A549 treated with Hydrocortisone at 1 μM for 4 hours (cell line): Measurements from ENCODE around the gene SRSF5. TPM values are rescaled to one million over a fixed set of nuclear protein-coding genes. Genes with fewer than 3 reads are reported as not detected.

ENCODE experiments used
- total RNA-seq: library from RNA; stranded (reverse); fragments of 200-300 nt; extraction: Qiagen RNA extraction; gene quantifications from 5 replicates; pipeline ENCODE4 v1.2.3, GENCODE V29; 2022

Gene SRSF5
- total RNA-seq = 204 to 332 TPM (median 242 TPM) in 5 replicates

GRCh38 chr14:69766984-69767368 is at the start of gene SRSF5:
SRSF5 (plus strand) TSS chr14:69767142; CDS start chr14:69768157, 1,015 bp downstream.

GRCh38 chr14:69796797-69797500 is 30.0 kb downstream of the SRSF5 start, which contains the start of gene SLC10A1:
SLC10A1 (minus strand) TSS chr14:69797241; CDS start chr14:69797155, 86 bp downstream.

Other genes with a start within 250 kb of the SRSF5 start
- 0.02 to 0.06 TPM (median 0.04 TPM) in 4 of 5 replicates, not detected in the other for gene CCDC177, start 192.3 kb upstream of the SRSF5 start, total RNA-seq
- 6.4 to 8.4 TPM (median 6.9 TPM) in 5 replicates for gene SUSD6, start 155.5 kb upstream of the SRSF5 start, total RNA-seq
- gene SLC10A1, start 30.1 kb downstream of the SRSF5 start, total RNA-seq = not detected in 5 replicates
- gene SMOC1, start 112.3 kb downstream of the SRSF5 start, total RNA-seq = 15.9 to 22.4 TPM (median 17.8 TPM) in 5 replicates